H1 (cell line): Measurements from ENCODE around the gene ACSL3.

Experiments
- CEBPB ChIP-seq: IDR thresholded peaks from 2 replicates; pipeline ENCODE4 v1.6.1; 2012; ENCODE audit warnings: low read depth, low read length
- CTCF ChIP-seq, 3 experiments: IDR thresholded peaks; 1 replicate in 2 of 3; 2 replicates in 1 of 3; pipeline versions ENCODE4 v1.5.1 to v1.6.1; 2011; ENCODE audit warnings: low read length in 3 of 3, mild to moderate bottlenecking in 3 of 3, inconsistent platforms in 2 of 3, low read depth in 1 of 3, moderate library complexity in 1 of 3; ENCODE audit not compliant: insufficient read depth in 1 of 3; ENCODE audit errors: control extremely low read depth in 1 of 3
- KDM1A ChIP-seq: fragments of 200-600, 300-600 bp; sonication (generic); IDR thresholded peaks from 2 replicates; pipeline ENCODE4 v1.7.1; 2016; ENCODE audit warnings: mild to moderate bottlenecking, low read length, borderline replicate concordance

- TF ChIP-seq CEBPB (no peak), KDM1A (no peak), CTCF (IDR thresholded peaks at IDR 0.05; ENCODE audit: control extremely low read depth in 1 of 3, insufficient read depth in 1 of 3, low read depth in 1 of 3, low read length in 3 of 3) (no peak)
Measured at GRCh38 chr2:222904557-222905258, 43.9 kb downstream of the ACSL3 start.
